ENCODE results near the gene AGAP1.

The AGAP1 gene

GRCh38 chr2:236167297-236168109 is 673.7 kb downstream of the AGAP1 start:
- DNase-seq (ENCODE audit: low spot score in 2 of 2) (no peak), ATAC-seq (ENCODE audit: low read depth) (no peak)
- no peaks in the 10 kb centered on the region for H3K9me3 Mint-ChIP-seq
- no peaks in the 10 kb centered on the region for H3K36me3 Mint-ChIP-seq
- H3K27me3 Mint-ChIP-seq, result peaks cover 8% of the 10 kb centered on the region
- no peak overlapping the region for H3K4me3 Mint-ChIP-seq
- no peak overlapping the region for H3K27ac Mint-ChIP-seq
- peaks cover 4% of the 10 kb centered on the region for H3K4me1 Mint-ChIP-seq

GRCh38 chr2:236168110-236169080 is 674.6 kb downstream of the AGAP1 start, which contains the start of gene GBX2:
Gene GBX2, minus strand, starts transcription at chr2:236168386. Its CDS starts 415 bp downstream, at chr2:236167971.
- no peak within 1 kb of the TSS for H3K27ac Mint-ChIP-seq
- H3K27me3 Mint-ChIP-seq, result peaks cover 8% of the 10 kb centered on the region
- no peaks in the 10 kb centered on the region for H3K9me3 Mint-ChIP-seq
- H3K36me3 Mint-ChIP-seq, result no peaks in the 10 kb centered on the region
- H3K4me1 Mint-ChIP-seq, result peaks cover 4% of the 10 kb centered on the region
- ATAC-seq (ENCODE audit: low read depth) (no peak), DNase-seq (ENCODE audit: low spot score in 2 of 2) (no peak)
- no peak within 1 kb of the TSS for H3K4me3 Mint-ChIP-seq

GRCh38 chr2:236169151-236169721 is 675.4 kb downstream of the AGAP1 start:
- ATAC-seq (ENCODE audit: low read depth), result no peak
- Mint-ChIP-seq H3K4me1 (peaks cover 4% of the 10 kb centered on the region), H3K27ac (no peak overlapping the region), H3K36me3 (no peaks in the 10 kb centered on the region), H3K9me3 (no peaks in the 10 kb centered on the region), H3K27me3 (peaks cover 12% of the 10 kb centered on the region), H3K4me3 (no peak overlapping the region)
- no peak for DNase-seq (ENCODE audit: low spot score in 2 of 2)

GRCh38 chr2:236169741-236170589 is 676.1 kb downstream of the AGAP1 start:
- Mint-ChIP-seq H3K27ac (no peak overlapping the region), H3K27me3 (peaks cover 17% of the 10 kb centered on the region), H3K4me3 (no peak overlapping the region), H3K4me1 (peaks cover 4% of the 10 kb centered on the region), H3K9me3 (no peaks in the 10 kb centered on the region), H3K36me3 (no peaks in the 10 kb centered on the region)
- DNase-seq (ENCODE audit: low spot score in 2 of 2) (no peak), ATAC-seq (ENCODE audit: low read depth) (no peak)

- Mint-ChIP-seq H3K4me3 (no peak overlapping the region), H3K9me3 (no peaks in the 10 kb centered on the region), H3K4me1 (peaks cover 4% of the 10 kb centered on the region), H3K36me3 (no peaks in the 10 kb centered on the region), H3K27me3 (peaks cover 21% of the 10 kb centered on the region), H3K27ac (no peak overlapping the region)
- ATAC-seq (ENCODE audit: low read depth) (no peak), DNase-seq (ENCODE audit: low spot score in 2 of 2) (no peak)
These were observed 676.8 kb downstream of the AGAP1 start for GRCh38 chr2:236170590-236171165.

GRCh38 chr2:236171181-236171679 is 677.4 kb downstream of the AGAP1 start:
- no peak for ATAC-seq (ENCODE audit: low read depth)
- Mint-ChIP-seq H3K9me3 (no peaks in the 10 kb centered on the region), H3K36me3 (no peaks in the 10 kb centered on the region)

GRCh38 chr2:236171680-236172254 is 677.9 kb downstream of the AGAP1 start:
- Mint-ChIP-seq H3K4me1 (no peaks in the 10 kb centered on the region), H3K27ac (no peak overlapping the region), H3K9me3 (no peaks in the 10 kb centered on the region), H3K4me3 (no peak overlapping the region), H3K27me3 (peaks cover 19% of the 10 kb centered on the region), H3K36me3 (no peaks in the 10 kb centered on the region)
- ATAC-seq (ENCODE audit: low read depth) (no peak), DNase-seq (ENCODE audit: low spot score in 2 of 2) (no peak)

More at GRCh38 chr2:236171181-236171679, 677.4 kb downstream of the AGAP1 start:
- Mint-ChIP-seq H3K27ac (no peak overlapping the region), H3K27me3 (peaks cover 22% of the 10 kb centered on the region), H3K4me1 (peaks cover 3% of the 10 kb centered on the region), H3K4me3 (no peak overlapping the region)
- DNase-seq (ENCODE audit: low spot score in 2 of 2), result no peak

- no peaks in the 10 kb centered on the region for H3K36me3 Mint-ChIP-seq
- no peak overlapping the region for H3K27ac Mint-ChIP-seq
- peaks cover 19% of the 10 kb centered on the region for H3K27me3 Mint-ChIP-seq
- H3K9me3 Mint-ChIP-seq, result no peaks in the 10 kb centered on the region
- no peaks in the 10 kb centered on the region for H3K4me1 Mint-ChIP-seq
- H3K4me3 Mint-ChIP-seq, result no peak overlapping the region
- ATAC-seq (ENCODE audit: low read depth) (no peak), DNase-seq (ENCODE audit: low spot score in 2 of 2) (no peak)
These were observed 678.6 kb downstream of the AGAP1 start for GRCh38 chr2:236172255-236173035.

GRCh38 chr2:236173036-236173728 is 679.3 kb downstream of the AGAP1 start:
- H3K27me3 Mint-ChIP-seq, result peaks cover 19% of the 10 kb centered on the region
- H3K36me3 Mint-ChIP-seq, result no peaks in the 10 kb centered on the region
- no peak overlapping the region for H3K27ac Mint-ChIP-seq
- H3K4me1 Mint-ChIP-seq, result no peaks in the 10 kb centered on the region
- no peak for DNase-seq (ENCODE audit: low spot score in 2 of 2)
- no peak overlapping the region for H3K4me3 Mint-ChIP-seq
- H3K9me3 Mint-ChIP-seq, result no peaks in the 10 kb centered on the region
- no peak for ATAC-seq (ENCODE audit: low read depth)

- no peak overlapping the region for H3K27ac Mint-ChIP-seq
- ATAC-seq (ENCODE audit: low read depth), result no peak
These were observed 680.1 kb downstream of the AGAP1 start for GRCh38 chr2:236173729-236174607.

GRCh38 chr2:236175548-236176150 is 681.8 kb downstream of the AGAP1 start:
- peaks cover 24% of the 10 kb centered on the region for H3K27me3 Mint-ChIP-seq
- ATAC-seq (ENCODE audit: low read depth) (no peak), DNase-seq (ENCODE audit: low spot score in 2 of 2) (no peak)
- no peak overlapping the region for H3K27ac Mint-ChIP-seq
- H3K4me3 Mint-ChIP-seq, result no peak overlapping the region
- H3K36me3 Mint-ChIP-seq, result no peaks in the 10 kb centered on the region
- no peaks in the 10 kb centered on the region for H3K9me3 Mint-ChIP-seq
- no peaks in the 10 kb centered on the region for H3K4me1 Mint-ChIP-seq

More at GRCh38 chr2:236173729-236174607, 680.1 kb downstream of the AGAP1 start:
- Mint-ChIP-seq H3K27me3 (peaks cover 19% of the 10 kb centered on the region), H3K9me3 (no peaks in the 10 kb centered on the region), H3K4me1 (no peaks in the 10 kb centered on the region), H3K36me3 (no peaks in the 10 kb centered on the region), H3K4me3 (no peak overlapping the region)
- no peak for DNase-seq (ENCODE audit: low spot score in 2 of 2)

Measured in memory B cell (primary cell).